H9 (cell line): ENCODE data around the gene SIDT2. TPM values are rescaled to one million over a fixed set of nuclear protein-coding genes. Genes with fewer than 3 reads are reported as not detected.

Experiments used
- DNase-seq: peaks from one replicate; pipeline ENCODE4 v3.0.0-alpha.2; 2017
- H2AFZ ChIP-seq: one replicate; pipeline ENCODE4 v1.6.1; 2013; ENCODE audit warnings: mild to moderate bottlenecking, low read length, control low read depth, moderate library complexity
- H2AK5ac ChIP-seq: 2 replicates; pipeline ENCODE4 v1.6.1; 2013; ENCODE audit warnings: low read length, control low read depth, mixed read lengths; ENCODE audit not compliant: insufficient read length
- H2BK120ac ChIP-seq: one replicate; pipeline ENCODE4 v1.6.1; 2013; ENCODE audit warnings: low read depth, mild to moderate bottlenecking, low read length, control low read depth, inconsistent platforms; ENCODE audit not compliant: poor library complexity, severe bottlenecking
- H2BK12ac ChIP-seq: 2 replicates; pipeline ENCODE4 v1.6.1; 2013; ENCODE audit warnings: low read length, control low read depth, mixed read lengths, low read depth; ENCODE audit not compliant: insufficient read length
- H2BK15ac ChIP-seq: 2 replicates; pipeline ENCODE4 v1.6.1; 2013; ENCODE audit warnings: low read depth, low read length, control low read depth
- H2BK20ac ChIP-seq: one replicate; pipeline ENCODE4 v1.6.1; 2013; ENCODE audit warnings: low read depth, mild to moderate bottlenecking, low read length, control low read depth, inconsistent platforms; ENCODE audit not compliant: poor library complexity, severe bottlenecking
- H2BK5ac ChIP-seq: 2 replicates; pipeline ENCODE4 v1.6.1; 2013; ENCODE audit warnings: low read length, control low read depth, mixed read lengths; ENCODE audit not compliant: insufficient read length
- H3K14ac ChIP-seq: 2 replicates; pipeline ENCODE4 v1.6.1; 2013; ENCODE audit warnings: low read length, control low read depth; ENCODE audit not compliant: insufficient read depth
- H3K18ac ChIP-seq: 2 replicates; pipeline ENCODE4 v1.6.1; 2013; ENCODE audit warnings: low read depth, mild to moderate bottlenecking, mixed read lengths, low read length, control low read depth; ENCODE audit not compliant: insufficient read length
- H3K23ac ChIP-seq: 2 replicates; pipeline ENCODE4 v1.6.1; 2013; ENCODE audit warnings: low read length, control low read depth, mixed read lengths, low read depth; ENCODE audit not compliant: insufficient read length
- H3K23me2 ChIP-seq: 2 replicates; pipeline ENCODE4 v1.6.1; 2013; ENCODE audit warnings: low read depth, mild to moderate bottlenecking, mixed read lengths, low read length, control low read depth; ENCODE audit not compliant: insufficient read length, poor library complexity, severe bottlenecking
- H3K27ac ChIP-seq: 2 replicates; pipeline ENCODE4 v1.5.1; 2013; ENCODE audit warnings: low read length, control low read depth, mixed read lengths, low read depth; ENCODE audit not compliant: insufficient read length
- H3K27me3 ChIP-seq: 2 replicates; pipeline ENCODE4 v1.6.1; 2013; ENCODE audit warnings: low read length, control low read depth, inconsistent platforms; ENCODE audit not compliant: insufficient read depth
- H3K4ac ChIP-seq: 2 replicates; pipeline ENCODE4 v1.6.1; 2013; ENCODE audit warnings: low read depth, mild to moderate bottlenecking, control low read depth, inconsistent platforms, low read length, moderate library complexity
- H3K4me1 ChIP-seq: 2 replicates; pipeline ENCODE4 v1.6.1; 2013; ENCODE audit warnings: low read length, control low read depth, inconsistent platforms; ENCODE audit not compliant: insufficient read depth
- H3K4me2 ChIP-seq: 2 replicates; pipeline ENCODE4 v1.6.1; 2013; ENCODE audit warnings: low read length, control low read depth, mixed read lengths; ENCODE audit not compliant: insufficient read length, insufficient read depth
- H3K56ac ChIP-seq: 2 replicates; pipeline ENCODE4 v1.6.1; 2013; ENCODE audit warnings: low read depth, mild to moderate bottlenecking, mixed read lengths, low read length, control low read depth; ENCODE audit not compliant: insufficient read length
- H3K79me1 ChIP-seq: 2 replicates; pipeline ENCODE4 v1.6.1; 2013; ENCODE audit warnings: low read depth, mild to moderate bottlenecking, moderate library complexity, low read length, control low read depth, inconsistent platforms; ENCODE audit not compliant: insufficient read depth, poor library complexity, severe bottlenecking
- H3K79me2 ChIP-seq: 2 replicates; pipeline ENCODE4 v1.6.1; 2013; ENCODE audit warnings: low read length, control low read depth, inconsistent platforms; ENCODE audit not compliant: insufficient read depth
- H3K9ac ChIP-seq: 2 replicates; pipeline ENCODE4 v1.6.1; 2013; ENCODE audit warnings: low read length, control low read depth, mixed read lengths; ENCODE audit not compliant: insufficient read length; ENCODE audit errors: extremely low read depth
- H3K9me3 ChIP-seq: one replicate; pipeline ENCODE4 v1.6.1; 2013; ENCODE audit warnings: low read depth, low read length, inconsistent platforms; ENCODE audit not compliant: control insufficient read depth
- H3T11ph ChIP-seq: one replicate; pipeline ENCODE4 v1.6.1; 2013; ENCODE audit warnings: mild to moderate bottlenecking, low read length, control low read depth, inconsistent platforms
- H4K20me1 ChIP-seq: one replicate; pipeline ENCODE4 v1.6.1; 2013; ENCODE audit not compliant: control insufficient read depth, insufficient read length, insufficient read depth
- H4K5ac ChIP-seq: 2 replicates; pipeline ENCODE4 v1.6.1; 2013; ENCODE audit warnings: low read depth, mild to moderate bottlenecking, mixed read lengths, low read length, control low read depth; ENCODE audit not compliant: insufficient read length
- H4K8ac ChIP-seq: replicated peaks from 2 replicates; pipeline ENCODE4 v1.6.1; 2013; ENCODE audit warnings: low read length, control low read depth, mixed read lengths, low read depth; ENCODE audit not compliant: insufficient read length
- H4K91ac ChIP-seq: 2 replicates; pipeline ENCODE4 v1.6.1; 2013; ENCODE audit warnings: low read depth, mild to moderate bottlenecking, moderate library complexity, mixed read lengths, low read length, control low read depth; ENCODE audit not compliant: insufficient read length
- H3K27ac Mint-ChIP-seq, 3 experiments: 2 replicates in 2 of 3; 3 replicates in 1 of 3; pipeline ENCODE4 v1.8.0; 2020 to 2021; ENCODE audit warnings: mixed read lengths in 3 of 3, mild to moderate bottlenecking in 1 of 3, moderate library complexity in 1 of 3
- H3K27me3 Mint-ChIP-seq: 2 replicates; pipeline ENCODE4 v1.8.0; 2021; ENCODE audit warnings: low read depth, mild to moderate bottlenecking, moderate library complexity, mixed read lengths
- H3K36me3 Mint-ChIP-seq, 3 experiments: 2 replicates in 2 of 3; 3 replicates in 1 of 3; pipeline ENCODE4 v1.8.0; 2020 to 2021; ENCODE audit warnings: low read depth in 3 of 3, mixed read lengths in 3 of 3; ENCODE audit not compliant: insufficient read depth in 1 of 3
- H3K4me1 Mint-ChIP-seq, 2 experiments: 2 replicates each; pipeline ENCODE4 v1.8.0; 2020; ENCODE audit warnings: mixed read lengths in 2 of 2
- H3K4me3 Mint-ChIP-seq, 2 experiments: 2 replicates in 1 of 2; 3 replicates in 1 of 2; pipeline ENCODE4 v1.8.0; 2020 to 2021; ENCODE audit warnings: mild to moderate bottlenecking in 2 of 2, mixed read lengths in 2 of 2, moderate library complexity in 1 of 2
- H3K9me3 Mint-ChIP-seq, 2 experiments: 2 replicates in 1 of 2; 3 replicates in 1 of 2; pipeline ENCODE4 v1.8.0; 2020; ENCODE audit warnings: mild to moderate bottlenecking in 2 of 2, mixed read lengths in 2 of 2, moderate library complexity in 1 of 2
- WGBS: extraction: QIAGEN DNeasy Blood & Tissue Kit; methylation state at CpG from one replicate; pipeline ENCODE4 v1.1.7; 2013; ENCODE audit warnings: missing lambda C conversion rate, low lambda C conversion rate, mixed read lengths; ENCODE audit not compliant: insufficient read length; ENCODE audit errors: extremely low coverage; 5-methylcytosine and 5-hydroxymethylcytosine counted together
- total RNA-seq: library from RNA; stranded (reverse); gene quantifications from 2 replicates; pipeline ENCODE4 v1.2.1, GENCODE V29; 2021
- TF ChIP-seq, protein P1 (sequence below): fragments of 200-600 bp; sonication (generic); conservative IDR thresholded peaks from 3 replicates; pipeline ENCODE4 v1.8.0; 2021; ENCODE audit warnings: antibody characterized with exemption, mild to moderate bottlenecking

Gene SIDT2
- total RNA-seq, 1 experiment from 2014 or later = 18.3 TPM

DNA sequence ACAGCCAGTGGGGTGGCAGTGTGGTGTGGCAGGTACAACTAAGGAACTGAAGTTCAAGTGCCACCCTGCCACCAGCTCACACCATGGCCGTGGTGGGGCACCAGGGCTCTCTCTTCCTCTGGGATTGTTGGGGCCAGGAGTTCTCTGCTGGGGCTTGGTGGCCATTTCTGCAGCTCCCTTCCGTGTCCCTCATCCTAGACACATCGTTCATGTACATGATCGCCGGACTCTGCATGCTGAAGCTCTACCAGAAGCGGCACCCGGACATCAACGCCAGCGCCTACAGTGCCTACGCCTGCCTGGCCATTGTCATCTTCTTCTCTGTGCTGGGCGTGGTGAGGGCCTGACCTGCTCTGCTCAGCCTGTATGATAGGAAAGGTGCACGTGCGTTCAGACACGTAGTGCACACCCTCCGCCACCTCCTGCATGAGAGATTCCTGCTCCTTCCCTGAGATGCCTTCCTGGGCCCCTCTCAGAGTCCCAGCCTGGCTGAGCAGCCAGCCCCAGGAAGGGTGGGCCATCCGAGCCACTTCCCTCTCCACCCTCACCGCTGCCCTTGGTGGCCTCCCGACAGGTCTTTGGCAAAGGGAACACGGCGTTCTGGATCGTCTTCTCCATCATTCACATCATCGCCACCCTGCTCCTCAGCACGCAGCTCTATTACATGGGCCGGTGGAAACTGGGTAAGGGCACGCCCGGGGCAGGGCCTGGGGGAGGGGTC, 13.3 kb downstream of the SIDT2 start:
- no peak overlapping the region for H3K23ac ChIP-seq
- H3K56ac ChIP-seq = no peak overlapping the region
- H2BK120ac ChIP-seq = no peak overlapping the region
- H2AFZ ChIP-seq = no peak overlapping the region
- no peak overlapping the region for H4K8ac ChIP-seq
- no peak overlapping the region for H3K14ac ChIP-seq
- H4K5ac ChIP-seq = no peak overlapping the region
- no peaks in the 10 kb centered on the region for H3K27me3 ChIP-seq
- H3T11ph ChIP-seq = no peak overlapping the region
- H3K4me1 Mint-ChIP-seq = no peaks in the 10 kb centered on the region; a peak in 1 of 4 replicates
- H4K91ac ChIP-seq = no peak overlapping the region
- no CpG with 5 or more reads among the region's 26 CpGs for whole genome bisulfite sequencing
- H3K4ac ChIP-seq = no peak overlapping the region
- H2BK20ac ChIP-seq = no peak overlapping the region
- peak overlapping the region in 2 of 3 experiments; percentile 9 to 34; a peak in 2 of 7 replicates for H3K27ac Mint-ChIP-seq
- H3K9ac ChIP-seq = no peak overlapping the region
- H2BK5ac ChIP-seq = no peak overlapping the region
- no peak for DNase-seq
- no peaks in the 10 kb centered on the region for H3K9me3 ChIP-seq
- no peak overlapping the region for H3K27ac ChIP-seq
- no peak overlapping the region for H2AK5ac ChIP-seq
- H3K4me3 Mint-ChIP-seq = no peak overlapping the region
- H3K9me3 Mint-ChIP-seq = no peaks in the 10 kb centered on the region
- H2BK15ac ChIP-seq = no peak overlapping the region
- no peak overlapping the region for H3K4me2 ChIP-seq
- H3K36me3 Mint-ChIP-seq = peaks cover 3 to 49% (median 27%) of the 10 kb centered on the region in 3 experiments; a peak in 6 of 7 replicates
- TF ChIP-seq, protein P1, sequence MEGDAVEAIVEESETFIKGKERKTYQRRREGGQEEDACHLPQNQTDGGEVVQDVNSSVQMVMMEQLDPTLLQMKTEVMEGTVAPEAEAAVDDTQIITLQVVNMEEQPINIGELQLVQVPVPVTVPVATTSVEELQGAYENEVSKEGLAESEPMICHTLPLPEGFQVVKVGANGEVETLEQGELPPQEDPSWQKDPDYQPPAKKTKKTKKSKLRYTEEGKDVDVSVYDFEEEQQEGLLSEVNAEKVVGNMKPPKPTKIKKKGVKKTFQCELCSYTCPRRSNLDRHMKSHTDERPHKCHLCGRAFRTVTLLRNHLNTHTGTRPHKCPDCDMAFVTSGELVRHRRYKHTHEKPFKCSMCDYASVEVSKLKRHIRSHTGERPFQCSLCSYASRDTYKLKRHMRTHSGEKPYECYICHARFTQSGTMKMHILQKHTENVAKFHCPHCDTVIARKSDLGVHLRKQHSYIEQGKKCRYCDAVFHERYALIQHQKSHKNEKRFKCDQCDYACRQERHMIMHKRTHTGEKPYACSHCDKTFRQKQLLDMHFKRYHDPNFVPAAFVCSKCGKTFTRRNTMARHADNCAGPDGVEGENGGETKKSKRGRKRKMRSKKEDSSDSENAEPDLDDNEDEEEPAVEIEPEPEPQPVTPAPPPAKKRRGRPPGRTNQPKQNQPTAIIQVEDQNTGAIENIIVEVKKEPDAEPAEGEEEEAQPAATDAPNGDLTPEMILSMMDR = no peak
- H4K20me1 ChIP-seq = no peaks in the 10 kb centered on the region
- no peaks in the 10 kb centered on the region for H3K79me1 ChIP-seq
- H3K27me3 Mint-ChIP-seq = no peaks in the 10 kb centered on the region
- no peaks in the 10 kb centered on the region for H3K4me1 ChIP-seq
- H3K18ac ChIP-seq = no peak overlapping the region
- H3K79me2 ChIP-seq = no peaks in the 10 kb centered on the region
- H2BK12ac ChIP-seq = no peak overlapping the region
- no peaks in the 10 kb centered on the region for H3K23me2 ChIP-seq
